ENCODE data around the gene ABCB1. TPM values are rescaled to one million over a fixed set of nuclear protein-coding genes. Genes with fewer than 3 reads are reported as not detected.
A peak's percentile ranks its signal among the peaks of the same experiment; 100 is the strongest.
"Not testable (repeated sequence)": the region's sequence is repeated elsewhere in the genome, so short reads cannot be mapped to it uniquely, and the experiment has no call there.

Gene ABCB1
- total RNA-seq, 1 donor from 2014 or later: 3.0 TPM

GRCh38 chr7:87574630-87575029 is 26.1 kb downstream of the ABCB1 start:
- TF ChIP-seq, protein P1, sequence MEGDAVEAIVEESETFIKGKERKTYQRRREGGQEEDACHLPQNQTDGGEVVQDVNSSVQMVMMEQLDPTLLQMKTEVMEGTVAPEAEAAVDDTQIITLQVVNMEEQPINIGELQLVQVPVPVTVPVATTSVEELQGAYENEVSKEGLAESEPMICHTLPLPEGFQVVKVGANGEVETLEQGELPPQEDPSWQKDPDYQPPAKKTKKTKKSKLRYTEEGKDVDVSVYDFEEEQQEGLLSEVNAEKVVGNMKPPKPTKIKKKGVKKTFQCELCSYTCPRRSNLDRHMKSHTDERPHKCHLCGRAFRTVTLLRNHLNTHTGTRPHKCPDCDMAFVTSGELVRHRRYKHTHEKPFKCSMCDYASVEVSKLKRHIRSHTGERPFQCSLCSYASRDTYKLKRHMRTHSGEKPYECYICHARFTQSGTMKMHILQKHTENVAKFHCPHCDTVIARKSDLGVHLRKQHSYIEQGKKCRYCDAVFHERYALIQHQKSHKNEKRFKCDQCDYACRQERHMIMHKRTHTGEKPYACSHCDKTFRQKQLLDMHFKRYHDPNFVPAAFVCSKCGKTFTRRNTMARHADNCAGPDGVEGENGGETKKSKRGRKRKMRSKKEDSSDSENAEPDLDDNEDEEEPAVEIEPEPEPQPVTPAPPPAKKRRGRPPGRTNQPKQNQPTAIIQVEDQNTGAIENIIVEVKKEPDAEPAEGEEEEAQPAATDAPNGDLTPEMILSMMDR (IDR thresholded peaks at IDR 0.05; ENCODE audit: insufficient read depth, low read length, poor library complexity, severe bottlenecking): no peak

DNA sequence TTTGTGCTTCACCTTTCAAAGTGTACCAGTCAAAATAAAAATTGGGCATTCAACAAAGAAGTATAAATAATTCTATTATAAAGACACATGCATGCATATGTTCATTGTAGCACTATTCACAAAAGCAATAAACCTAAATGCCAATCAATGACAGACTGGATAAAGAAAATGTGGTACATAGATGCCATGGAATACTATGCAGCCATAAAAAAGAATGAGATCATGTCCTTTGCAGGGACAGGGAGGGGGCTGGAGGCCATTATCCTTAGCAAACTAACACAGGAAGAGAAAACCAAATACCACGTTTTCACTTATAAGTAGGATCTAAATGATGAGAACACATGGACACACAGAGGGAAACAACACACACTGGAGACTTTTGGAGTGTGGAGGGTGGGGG is 28.2 kb downstream of the ABCB1 start:
- H3K36me3 ChIP-seq (ENCODE audit: control insufficient read depth, insufficient read depth, low read length); DNase-seq (ENCODE audit: low read depth); H3K27me3 ChIP-seq (ENCODE audit: control insufficient read depth, insufficient read depth, low read length); H3K4me3 ChIP-seq (ENCODE audit: low read depth, low read length): not testable (repeated sequence)

More at GRCh38 chr7:87574630-87575029, 26.1 kb downstream of the ABCB1 start:
- H3K27me3 ChIP-seq (ENCODE audit: control insufficient read depth, insufficient read depth, low read length): no peaks in the 10 kb centered on the region
- DNase-seq (ENCODE audit: low read depth): peak; percentile 44
- H3K36me3 ChIP-seq (ENCODE audit: control insufficient read depth, insufficient read depth, low read length): no peaks in the 10 kb centered on the region
- no peak overlapping the region for H3K4me3 ChIP-seq (ENCODE audit: low read depth, low read length)

DNA sequence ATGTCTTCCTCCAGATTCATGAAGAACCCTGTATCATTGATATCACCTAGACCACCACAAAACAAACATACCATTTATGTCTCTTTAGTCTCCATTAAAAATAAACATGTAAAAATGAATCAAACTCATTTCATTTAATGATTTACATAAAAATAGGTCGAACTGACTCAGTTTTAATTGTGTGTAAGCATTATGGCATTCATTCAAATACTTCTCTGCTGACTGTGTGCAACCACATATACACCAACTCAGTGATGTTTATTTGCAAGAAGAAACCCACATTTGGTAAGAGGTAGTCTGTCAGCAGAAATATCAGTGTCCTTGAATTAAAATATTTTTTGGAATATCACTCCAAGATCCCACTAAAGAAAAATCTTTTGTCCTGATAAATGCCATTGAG is 30.5 kb downstream of the ABCB1 start:
- no peaks in the 10 kb centered on the region for H3K36me3 ChIP-seq (ENCODE audit: control insufficient read depth, insufficient read depth, low read length)
- peak; percentile 72 for DNase-seq (ENCODE audit: low read depth)
- TF ChIP-seq, protein P1 (IDR thresholded peaks at IDR 0.05; ENCODE audit: insufficient read depth, low read length, poor library complexity, severe bottlenecking): no peak
- H3K27me3 ChIP-seq (ENCODE audit: control insufficient read depth, insufficient read depth, low read length): no peaks in the 10 kb centered on the region
- no peak overlapping the region for H3K4me3 ChIP-seq (ENCODE audit: low read depth, low read length)

DNA sequence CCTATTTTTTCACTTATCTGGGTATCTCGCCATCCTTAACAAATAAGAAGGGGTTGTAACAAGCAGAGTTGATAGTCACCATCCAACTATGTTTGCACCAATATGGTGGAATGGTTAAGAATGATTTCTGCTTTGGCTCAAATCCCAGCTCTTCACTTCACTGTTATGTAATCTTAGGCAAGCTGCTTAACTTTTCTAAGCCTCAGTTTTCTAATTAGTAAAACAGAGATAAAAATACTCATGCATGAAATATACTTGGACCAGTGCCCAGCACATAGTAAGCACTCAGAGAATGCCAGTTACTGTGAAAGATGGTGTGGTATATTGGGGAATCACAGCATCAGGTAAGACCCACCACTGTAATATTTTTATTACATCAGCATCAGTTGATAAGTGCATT is 33.6 kb downstream of the ABCB1 start:
- TF ChIP-seq, protein P1 (IDR thresholded peaks at IDR 0.05; ENCODE audit: insufficient read depth, low read length, poor library complexity, severe bottlenecking): no peak
- Histone ChIP-seq H3K36me3 (ENCODE audit: control insufficient read depth, insufficient read depth, low read length) (no peaks in the 10 kb centered on the region), H3K27me3 (ENCODE audit: control insufficient read depth, insufficient read depth, low read length) (no peaks in the 10 kb centered on the region), H3K4me3 (ENCODE audit: low read depth, low read length) (no peak overlapping the region)
- DNase-seq (ENCODE audit: low read depth): no peak

DNA sequence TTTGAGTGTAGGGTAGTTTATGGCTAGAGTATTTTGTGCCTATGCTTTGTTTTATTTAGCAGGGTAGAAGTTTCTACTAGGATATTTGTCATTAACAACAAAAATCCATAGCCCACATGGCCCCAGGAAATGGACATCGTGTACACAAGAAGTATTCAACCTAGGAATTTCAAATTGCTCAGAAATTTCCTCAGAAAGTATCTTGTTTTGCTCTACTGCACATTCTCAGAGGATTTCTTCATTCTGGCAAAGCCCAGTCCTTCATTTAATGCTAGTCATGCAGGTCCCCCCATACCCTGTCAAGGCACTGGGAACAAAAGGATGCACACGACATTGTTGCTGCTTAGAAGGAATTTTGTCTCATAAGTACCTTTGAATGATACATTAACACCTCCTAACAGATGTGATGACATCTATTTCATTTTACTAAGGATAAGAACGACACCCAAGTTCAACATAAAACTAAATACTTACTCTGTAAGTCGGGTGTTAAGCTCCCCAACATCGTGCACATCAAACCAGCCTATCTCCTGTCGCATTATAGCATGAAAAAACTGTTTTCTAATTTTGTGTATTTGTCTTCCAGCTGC is 34.3 kb downstream of the ABCB1 start:
- no peaks in the 10 kb centered on the region for H3K36me3 ChIP-seq (ENCODE audit: control insufficient read depth, insufficient read depth, low read length)
- no peak for DNase-seq (ENCODE audit: low read depth)
- TF ChIP-seq, protein P1 (IDR thresholded peaks at IDR 0.05; ENCODE audit: insufficient read depth, low read length, poor library complexity, severe bottlenecking): no peak
- no peaks in the 10 kb centered on the region for H3K27me3 ChIP-seq (ENCODE audit: control insufficient read depth, insufficient read depth, low read length)
- H3K4me3 ChIP-seq (ENCODE audit: low read depth, low read length): no peak overlapping the region

DNA sequence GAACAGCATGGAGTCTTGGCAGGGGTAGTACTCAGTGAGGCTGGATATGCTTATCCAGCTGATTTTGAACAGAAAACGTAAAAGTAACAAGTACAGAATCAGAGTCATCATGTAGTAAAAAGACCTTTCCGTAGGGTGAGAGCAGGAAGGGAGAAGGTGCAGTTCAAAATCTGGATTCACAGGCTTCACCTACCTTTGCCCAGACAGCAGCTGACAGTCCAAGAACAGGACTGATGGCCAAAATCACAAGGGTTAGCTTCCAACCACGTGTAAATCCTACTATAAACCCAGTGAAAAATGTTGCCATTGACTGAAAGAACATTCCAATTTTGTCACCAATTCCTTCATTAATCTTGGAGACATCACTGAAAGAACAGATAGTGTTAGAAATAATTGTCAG is 34.8 kb downstream of the ABCB1 start:
- H3K36me3 ChIP-seq (ENCODE audit: control insufficient read depth, insufficient read depth, low read length): no peaks in the 10 kb centered on the region
- H3K4me3 ChIP-seq (ENCODE audit: low read depth, low read length): no peak overlapping the region
- no peak for DNase-seq (ENCODE audit: low read depth)
- H3K27me3 ChIP-seq (ENCODE audit: control insufficient read depth, insufficient read depth, low read length): no peaks in the 10 kb centered on the region
- TF ChIP-seq, protein P1 (IDR thresholded peaks at IDR 0.05; ENCODE audit: insufficient read depth, low read length, poor library complexity, severe bottlenecking): no peak
